ENCODE data around the gene MRPL41. TPM values are rescaled to one million over a fixed set of nuclear protein-coding genes. Genes with fewer than 3 reads are reported as not detected.
"Not testable (repeated sequence)": the region's sequence is repeated elsewhere in the genome, so short reads cannot be mapped to it uniquely, and the experiment has no call there.

The MRPL41 gene
- total RNA-seq, 4 donors from 2014 or later: 46.5 to 65.1 (median 55.8) TPM

DNA sequence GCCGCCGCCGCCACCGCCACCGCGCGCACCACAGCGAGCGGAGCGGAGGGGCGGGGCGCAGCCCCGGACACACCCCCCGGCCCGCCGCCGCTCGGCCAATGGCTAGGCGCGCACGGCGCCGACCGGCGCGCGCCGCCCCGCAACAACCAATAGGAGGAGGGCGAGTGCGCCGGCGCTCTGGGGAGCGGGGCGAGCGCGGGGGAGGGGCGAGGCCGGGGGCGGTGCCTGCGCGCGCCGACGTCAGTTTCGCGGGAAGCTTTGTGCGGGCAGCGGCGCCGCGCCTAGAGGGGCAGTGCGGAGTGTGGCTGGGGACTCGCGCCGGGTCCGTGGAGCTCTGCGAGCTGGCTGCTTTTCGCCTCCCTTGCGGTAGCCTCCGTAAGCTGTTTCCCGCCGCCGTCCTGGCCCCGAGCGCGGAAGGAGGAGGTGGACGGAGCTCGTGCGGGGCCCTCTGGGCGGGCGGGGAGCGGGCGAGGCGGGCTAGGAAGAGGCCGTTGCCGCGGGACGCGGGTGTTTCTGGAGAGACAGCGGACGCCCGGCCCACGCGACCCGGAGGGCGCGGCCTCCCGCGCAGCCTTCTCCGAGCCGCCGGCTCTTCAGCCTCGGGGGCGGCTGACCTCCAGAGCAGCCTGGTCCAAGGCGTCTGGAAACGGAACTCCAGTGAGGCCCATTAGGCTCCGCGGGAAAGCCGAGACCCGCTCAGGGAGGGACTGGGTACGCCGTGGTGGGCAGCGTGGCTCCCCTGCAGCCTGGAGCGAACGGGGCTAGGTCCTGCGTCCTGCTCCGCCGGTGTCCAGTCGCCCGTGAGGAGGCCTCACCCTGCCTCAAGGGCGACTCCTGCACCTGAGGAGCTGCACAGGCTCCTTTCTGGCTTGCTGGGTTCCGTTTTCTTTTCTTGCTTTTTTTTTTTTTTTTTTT lies 39.0 kb downstream of the MRPL41 start, which contains the start of gene ZMYND19:
Gene ZMYND19 (minus strand): TSS at position 44 of the 915 bp plus-strand sequence. CDS start 249 bp downstream, outside the sequence.
- WGBS, 2 donors (ENCODE audit: low coverage in 1 of 2): 0 to 1% methylated on average over 12 to 20 of the region's 113 CpGs
- TF ChIP-seq CTCF (IDR thresholded peaks at IDR 0.05) (peak in 1 of 4 experiments; percentile 7), EP300 (IDR thresholded peaks at IDR 0.05) (no peak), POLR2A (IDR thresholded peaks at IDR 0.05) (no peak), POLR2AphosphoS5 (IDR thresholded peaks at IDR 0.05) (no peak)
- Histone ChIP-seq H3K4me3 (peak within 1 kb of the TSS; percentile 68 to 79), H3K36me3 (peaks cover 0 to 29% of the 10 kb centered on the region in 2 donors), H3K27me3 (no peaks in the 10 kb centered on the region), H3K4me1 (peaks cover 0 to 31% (median 6%) of the 10 kb centered on the region in 3 donors), H3K27ac (peak within 1 kb of the TSS in 3 of 4 donors; percentile 77 to 82 (median 82)), H3K9me3 (no peaks in the 10 kb centered on the region)
- ATAC-seq: peak; percentile 99

DNA sequence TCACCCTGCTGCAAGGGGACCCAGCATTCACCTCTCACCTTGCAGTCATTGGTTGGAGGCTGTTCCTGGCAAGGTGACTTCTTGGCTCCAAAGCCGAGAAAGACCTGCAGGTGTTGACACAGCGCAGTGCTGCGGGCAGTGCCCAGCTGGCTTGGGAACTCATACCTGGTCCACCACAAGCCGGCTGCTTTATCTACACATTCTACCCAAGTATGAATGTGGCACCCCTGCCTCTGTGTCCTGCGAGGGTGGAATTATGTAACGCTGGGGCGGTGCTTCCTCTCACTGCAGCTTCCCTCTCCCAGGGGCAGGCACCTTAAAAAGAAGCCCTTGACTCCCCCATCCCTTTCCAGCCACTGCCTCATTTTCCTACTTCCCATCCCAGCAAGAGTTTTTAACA lies 41.1 kb downstream of the MRPL41 start:
- no peaks in the 10 kb centered on the region for H3K27me3 ChIP-seq
- H3K9me3 ChIP-seq: no peaks in the 10 kb centered on the region
- TF ChIP-seq EP300 (IDR thresholded peaks at IDR 0.05) (no peak), CTCF (IDR thresholded peaks at IDR 0.05) (no peak), POLR2A (IDR thresholded peaks at IDR 0.05) (no peak), POLR2AphosphoS5 (IDR thresholded peaks at IDR 0.05) (no peak)
- H3K36me3 ChIP-seq: peaks cover 0 to 9% of the 10 kb centered on the region in 2 donors
- H3K27ac ChIP-seq: no peak overlapping the region
- peaks cover 0 to 31% (median 6%) of the 10 kb centered on the region in 3 donors for H3K4me1 ChIP-seq
- no peak for ATAC-seq
- 63 to 72% methylated on average over 2 to 3 of the region's 7 CpGs for WGBS, 2 donors (ENCODE audit: low coverage in 1 of 2)
- H3K4me3 ChIP-seq: no peak overlapping the region

DNA sequence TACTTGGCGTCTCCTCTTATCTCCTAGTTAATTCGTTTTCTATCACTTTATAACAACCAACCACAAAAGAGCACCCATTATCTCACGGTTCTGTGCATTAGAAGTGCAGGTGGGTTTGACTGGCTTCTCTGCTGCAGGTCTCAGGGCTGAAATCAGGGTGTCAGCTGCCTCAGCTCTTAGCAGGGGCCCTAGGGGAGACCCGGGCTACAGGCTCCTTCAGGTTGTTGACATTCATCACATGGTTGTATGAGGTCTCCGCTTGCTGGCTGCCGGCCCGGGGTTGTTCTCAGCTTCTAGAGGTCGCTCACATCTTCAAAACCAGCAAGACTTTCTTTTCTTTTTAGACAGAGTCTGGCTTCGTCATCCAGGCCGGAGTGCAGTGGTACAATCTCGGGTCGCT lies 41.5 kb downstream of the MRPL41 start:
- H3K4me3 ChIP-seq: no peak overlapping the region
- ATAC-seq: no peak
- 64 to 75% methylated on average over 8 to 12 of the region's 12 CpGs for WGBS, 2 donors (ENCODE audit: low coverage in 1 of 2)
- no peak overlapping the region for H3K27ac ChIP-seq
- TF ChIP-seq EP300 (IDR thresholded peaks at IDR 0.05): no peak
- TF ChIP-seq POLR2AphosphoS5 (IDR thresholded peaks at IDR 0.05): no peak
- no peak for TF ChIP-seq POLR2A (IDR thresholded peaks at IDR 0.05)
- no peak for TF ChIP-seq CTCF (IDR thresholded peaks at IDR 0.05)
- no peaks in the 10 kb centered on the region for H3K27me3 ChIP-seq
- H3K9me3 ChIP-seq: no peaks in the 10 kb centered on the region
- peaks cover 0 to 5% of the 10 kb centered on the region in 2 donors for H3K36me3 ChIP-seq
- H3K4me1 ChIP-seq: peaks cover 0 to 27% (median 6%) of the 10 kb centered on the region in 3 donors

DNA sequence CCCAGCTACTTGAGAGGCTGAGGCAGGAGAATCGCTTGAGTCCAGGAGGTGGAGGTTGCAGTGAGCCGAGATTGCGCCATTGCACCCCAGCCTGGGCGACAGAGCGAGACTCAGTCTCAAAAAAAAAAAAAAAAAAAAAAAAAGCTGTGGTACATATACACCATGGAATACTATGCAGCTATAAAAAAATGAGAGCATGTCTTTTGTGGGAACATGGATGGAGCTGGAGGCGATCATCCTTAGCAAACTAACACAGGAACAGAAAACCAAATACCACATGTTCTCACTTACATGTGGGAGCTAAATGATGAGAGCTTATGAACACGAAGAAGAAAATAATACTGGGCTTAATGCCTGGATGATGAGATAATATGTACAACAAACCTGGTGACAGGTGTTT lies 44.9 kb downstream of the MRPL41 start:
- not testable (repeated sequence) for H3K36me3 ChIP-seq, ATAC-seq, H3K4me1 ChIP-seq, H3K27ac ChIP-seq, H3K27me3 ChIP-seq, H3K4me3 ChIP-seq, H3K9me3 ChIP-seq
- WGBS, 2 donors (ENCODE audit: low coverage in 1 of 2): 96 to 100% methylated on average over 2 of the region's 7 CpGs

GRCh38 chr9:137598943-137599342 lies 47.3 kb downstream of the MRPL41 start:
- Histone ChIP-seq H3K36me3 (no peaks in the 10 kb centered on the region), H3K9me3 (no peaks in the 10 kb centered on the region), H3K4me1 (peaks cover 0 to 4% (median 0%) of the 10 kb centered on the region in 3 donors), H3K27me3 (no peaks in the 10 kb centered on the region), H3K27ac (no peak overlapping the region), H3K4me3 (no peak overlapping the region)
- no peak for ATAC-seq
- 66 to 72% methylated on average over 6 of the region's 8 CpGs for WGBS, 2 donors (ENCODE audit: low coverage in 1 of 2)
- TF ChIP-seq POLR2AphosphoS5 (IDR thresholded peaks at IDR 0.05): no peak
- no peak for TF ChIP-seq POLR2A (IDR thresholded peaks at IDR 0.05)
- TF ChIP-seq EP300 (IDR thresholded peaks at IDR 0.05): no peak
- TF ChIP-seq CTCF (IDR thresholded peaks at IDR 0.05): no peak

Other genes starting within 250 kb of the MRPL41 start
- gene NRARP, start 249.6 kb upstream of the MRPL41 start, total RNA-seq: 10 to 100 TPM in 1 of 4 donors, 1 to 10 TPM in 3; 3.8 to 11.3 (median 4.3) TPM
- gene EXD3, start 128.7 kb upstream of the MRPL41 start, total RNA-seq: 10 to 100 TPM in 2 of 4 donors, 1 to 10 TPM in 2; 3.7 to 29.7 (median 10.9) TPM
- gene NOXA1, start 128.5 kb upstream of the MRPL41 start, total RNA-seq: 1 to 10 TPM; 1.1 to 4.2 (median 3.0) TPM
- gene ENTPD8, start 110.5 kb upstream of the MRPL41 start, total RNA-seq: under 1 TPM in 1 of 4 donors, not detected in 3; 0.57 TPM
- 10 to 100 TPM; 38.1 to 63.5 (median 49.1) TPM for gene NSMF, start 92.5 kb upstream of the MRPL41 start, total RNA-seq
- gene PNPLA7, start 1.5 kb upstream of the MRPL41 start, total RNA-seq: 10 to 100 TPM in 1 of 4 donors, 1 to 10 TPM in 3; 2.0 to 11.2 (median 6.6) TPM
- gene DPH7, start 27.0 kb downstream of the MRPL41 start, total RNA-seq: 10 to 100 TPM; 17.6 to 43.6 (median 27.8) TPM
- gene ZMYND19, start 38.6 kb downstream of the MRPL41 start, total RNA-seq: 10 to 100 TPM in 2 of 4 donors, 1 to 10 TPM in 2; 9.5 to 17.1 (median 13.2) TPM
- 10 to 100 TPM; 16.0 to 25.1 (median 21.9) TPM for gene ARRDC1, start 53.8 kb downstream of the MRPL41 start, total RNA-seq
- gene EHMT1, start 67.1 kb downstream of the MRPL41 start, total RNA-seq: 10 to 100 TPM; 49.2 to 79.7 (median 64.7) TPM

Measured in gastroesophageal sphincter (tissue), 4 donors.